GM12878 (cell line): ENCODE measurements around the gene IGF2BP2. TPM values are rescaled to one million over a fixed set of nuclear protein-coding genes. Genes with fewer than 3 reads are reported as not detected.

ENCODE experiments used
- IRF4 ChIP-seq: IDR thresholded peaks from 2 replicates; pipeline ENCODE4 v1.6.1; 2011; ENCODE audit warnings: low read depth, low read length
- PRDM15 ChIP-seq: fragments of 450-650 bp; formaldehyde crosslinking; IDR thresholded peaks from 2 replicates; pipeline ENCODE4 v1.4.0; 2020; ENCODE audit warnings: mild to moderate bottlenecking, moderate library complexity
- ZNF592 ChIP-seq: fragments of 450-650 bp; IDR thresholded peaks from 2 replicates; pipeline ENCODE4 v1.6.1; 2017; ENCODE audit warnings: mild to moderate bottlenecking, moderate library complexity
- polyA plus RNA-seq, 11 experiments: library from polyadenylated mRNA; depleted of rRNA in 4 of 11; unstranded in 6 of 11; stranded (reverse) in 5 of 11; fragments of >200 nt; fragmentation: Nextera tagmentation in 4 of 11; fragmentation: Illumina TruSeq in 1 of 11; extraction: Ambion mirVana in 4 of 11; extraction: Trizol in 1 of 11; gene quantifications; 1 replicate in 1 of 11; 2 replicates in 10 of 11; pipeline versions ENCODE4 v1.2.1 to v1.2.3, GENCODE V29; 2011 to 2016; ENCODE audit warnings: inconsistent platforms in 2 of 11, missing spikeins in 2 of 11, low read depth in 1 of 11
- total RNA-seq, 4 experiments: library from RNA; depleted of rRNA in 3 of 4; stranded (reverse); fragments of >200 nt in 3 of 4; fragmentation: Illumina TruSeq in 1 of 4; extraction: Trizol in 1 of 4; gene quantifications; 2 replicates each; pipeline versions ENCODE4 v1.2.1 to v1.2.3, GENCODE V29; 2013 to 2021
- TF ChIP-seq, protein P1 (sequence below): fragments of 450-650 bp; IDR thresholded peaks from 2 replicates; pipeline ENCODE4 v1.6.1; 2017; ENCODE audit warnings: borderline replicate concordance

The IGF2BP2 gene
- total and polyA plus RNA-seq, 10 of the 15 experiments (the other 5 are each of a cell fraction or from before 2014, with no cell fraction given), result 0.25 to 0.72 TPM; not detected in 8

- TF ChIP-seq PRDM15 (CRISPR knock-in tag) (no peak), ZNF592 (no peak), IRF4 (no peak)
- TF ChIP-seq, protein P1, sequence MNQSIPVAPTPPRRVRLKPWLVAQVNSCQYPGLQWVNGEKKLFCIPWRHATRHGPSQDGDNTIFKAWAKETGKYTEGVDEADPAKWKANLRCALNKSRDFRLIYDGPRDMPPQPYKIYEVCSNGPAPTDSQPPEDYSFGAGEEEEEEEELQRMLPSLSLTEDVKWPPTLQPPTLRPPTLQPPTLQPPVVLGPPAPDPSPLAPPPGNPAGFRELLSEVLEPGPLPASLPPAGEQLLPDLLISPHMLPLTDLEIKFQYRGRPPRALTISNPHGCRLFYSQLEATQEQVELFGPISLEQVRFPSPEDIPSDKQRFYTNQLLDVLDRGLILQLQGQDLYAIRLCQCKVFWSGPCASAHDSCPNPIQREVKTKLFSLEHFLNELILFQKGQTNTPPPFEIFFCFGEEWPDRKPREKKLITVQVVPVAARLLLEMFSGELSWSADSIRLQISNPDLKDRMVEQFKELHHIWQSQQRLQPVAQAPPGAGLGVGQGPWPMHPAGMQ, result no peak
These were observed 3.9 kb upstream of the IGF2BP2 start (continued) for GRCh38 chr3:185828755-185829154.
